ENCODE results near the gene ESRP2. TPM values are rescaled to one million over a fixed set of nuclear protein-coding genes. Genes with fewer than 3 reads are reported as not detected.

Gene ESRP2
- total and polyA plus RNA-seq, 10 donors, result 0.02 to 0.35 (median 0.23) TPM; not detected in 2

DNA sequence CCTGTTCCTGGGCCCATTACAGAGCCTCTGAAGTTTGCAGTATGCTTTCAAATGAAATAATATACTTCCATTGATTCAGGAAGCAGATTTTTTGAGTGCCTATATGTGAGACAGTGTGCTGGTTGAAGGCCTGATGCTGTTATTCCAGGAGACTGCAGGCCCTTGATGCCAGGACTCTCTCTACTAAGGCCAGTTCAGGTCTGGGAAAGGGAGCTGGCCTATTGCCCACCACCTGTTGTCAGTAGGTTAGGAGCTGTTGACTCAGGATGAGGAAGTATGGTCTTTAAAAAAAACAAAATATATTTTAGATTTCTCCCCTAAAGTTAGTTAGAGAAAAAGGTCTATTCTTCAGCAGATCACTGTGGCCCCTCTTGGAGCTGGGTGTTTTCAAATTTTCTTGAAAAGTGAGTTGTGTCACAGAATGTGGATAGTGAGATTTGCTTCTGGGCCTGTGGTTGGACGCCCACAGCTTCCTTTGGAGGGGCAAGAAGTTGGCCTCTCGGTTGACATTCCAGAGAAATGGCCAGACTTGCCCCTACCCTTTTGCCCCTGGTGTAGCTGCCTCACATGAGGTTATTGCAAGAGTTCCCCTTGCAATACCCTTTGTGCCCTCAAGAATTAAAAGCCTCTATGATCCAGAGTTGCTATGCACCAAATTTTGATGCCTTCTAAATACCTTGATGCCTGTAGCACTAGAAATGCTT is 7.9 kb downstream of the ESRP2 start:
- H3K27ac ChIP-seq, result peak overlapping the region in 6 of 8 donors; percentile 30 to 75 (median 36)
- H3K4me3 ChIP-seq, result no peak overlapping the region
- TF ChIP-seq POLR2A (IDR thresholded peaks at IDR 0.05), result no peak
- TF ChIP-seq, protein P1, sequence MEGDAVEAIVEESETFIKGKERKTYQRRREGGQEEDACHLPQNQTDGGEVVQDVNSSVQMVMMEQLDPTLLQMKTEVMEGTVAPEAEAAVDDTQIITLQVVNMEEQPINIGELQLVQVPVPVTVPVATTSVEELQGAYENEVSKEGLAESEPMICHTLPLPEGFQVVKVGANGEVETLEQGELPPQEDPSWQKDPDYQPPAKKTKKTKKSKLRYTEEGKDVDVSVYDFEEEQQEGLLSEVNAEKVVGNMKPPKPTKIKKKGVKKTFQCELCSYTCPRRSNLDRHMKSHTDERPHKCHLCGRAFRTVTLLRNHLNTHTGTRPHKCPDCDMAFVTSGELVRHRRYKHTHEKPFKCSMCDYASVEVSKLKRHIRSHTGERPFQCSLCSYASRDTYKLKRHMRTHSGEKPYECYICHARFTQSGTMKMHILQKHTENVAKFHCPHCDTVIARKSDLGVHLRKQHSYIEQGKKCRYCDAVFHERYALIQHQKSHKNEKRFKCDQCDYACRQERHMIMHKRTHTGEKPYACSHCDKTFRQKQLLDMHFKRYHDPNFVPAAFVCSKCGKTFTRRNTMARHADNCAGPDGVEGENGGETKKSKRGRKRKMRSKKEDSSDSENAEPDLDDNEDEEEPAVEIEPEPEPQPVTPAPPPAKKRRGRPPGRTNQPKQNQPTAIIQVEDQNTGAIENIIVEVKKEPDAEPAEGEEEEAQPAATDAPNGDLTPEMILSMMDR (IDR thresholded peaks at IDR 0.05 in 8 of 11, conservative IDR thresholded peaks at IDR 0.05 in 3 of 11), result no peak
- no peak for TF ChIP-seq POLR2AphosphoS5 (IDR thresholded peaks at IDR 0.05)
- H3K27me3 ChIP-seq (replicated peaks in 1 of 7), result no peaks in the 10 kb centered on the region
- WGBS, 5 donors, result 23 to 66% (median 49%) methylated on average over 2 of the region's 2 CpGs
- intact Hi-C loops (cut with DNase I; ENCODE audit: low total_unique reads), result loop anchor here (10.0 kb wide), 1 partner anchor 133 kb away; no protein-coding TSS in a partner anchor
- H3K4me1 ChIP-seq, result peaks cover 9 to 39% (median 13%) of the 10 kb centered on the region in 6 donors
- H3K36me3 ChIP-seq, result peaks cover 0 to 70% (median 25%) of the 10 kb centered on the region in 6 donors
- no peaks in the 10 kb centered on the region for H3K9me3 ChIP-seq
- DNase-seq, result no peak

DNA sequence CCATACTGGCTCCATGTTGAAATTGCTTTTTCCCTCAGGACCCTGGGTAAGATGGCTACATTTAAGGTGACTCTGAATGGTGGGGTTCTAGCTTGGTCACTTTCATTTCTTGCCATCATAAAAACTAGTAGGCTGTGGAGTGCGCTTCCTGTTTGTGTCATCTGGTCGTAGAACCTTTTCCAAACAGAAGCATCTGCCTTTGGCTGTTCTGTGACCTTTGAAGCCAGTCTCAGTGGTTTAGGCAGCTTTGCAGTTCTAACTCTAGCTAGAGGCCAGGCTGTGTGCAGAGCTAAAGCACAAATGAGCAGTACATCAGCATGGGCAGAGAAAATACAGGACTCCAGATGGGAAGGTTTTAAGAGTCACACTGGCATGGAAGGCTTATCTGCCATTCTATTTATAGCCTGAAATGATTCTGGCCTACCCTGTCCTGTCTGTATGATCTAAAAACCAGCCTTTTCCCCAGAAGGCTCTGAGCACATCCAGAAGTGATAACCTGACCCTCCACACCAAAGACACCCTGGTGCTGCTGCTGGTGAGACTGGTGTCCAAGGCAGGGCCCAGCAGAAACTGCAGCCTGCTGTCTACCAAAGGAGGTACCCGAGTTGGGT is 8.6 kb downstream of the ESRP2 start:
- Histone ChIP-seq H3K9me3 (no peaks in the 10 kb centered on the region), H3K4me1 (peaks cover 9 to 39% (median 13%) of the 10 kb centered on the region in 6 donors), H3K36me3 (peaks cover 0 to 75% (median 25%) of the 10 kb centered on the region in 6 donors), H3K27me3 (replicated peaks in 1 of 7) (no peaks in the 10 kb centered on the region), H3K4me3 (no peak overlapping the region), H3K27ac (peak overlapping the region in 5 of 8 donors; percentile 30 to 75 (median 36))
- intact Hi-C loops (cut with DNase I; ENCODE audit: low total_unique reads), result loop anchor here (10.0 kb wide), 1 partner anchor 132 kb away; no protein-coding TSS in a partner anchor
- no peak for DNase-seq
- 43 to 53% (median 48%) methylated on average over 3 of the region's 3 CpGs for WGBS, 5 donors
- TF ChIP-seq POLR2A (IDR thresholded peaks at IDR 0.05) (no peak), POLR2AphosphoS5 (IDR thresholded peaks at IDR 0.05) (no peak)
- TF ChIP-seq, protein P1 (IDR thresholded peaks at IDR 0.05 in 8 of 11, conservative IDR thresholded peaks at IDR 0.05 in 3 of 11), result no peak

DNA sequence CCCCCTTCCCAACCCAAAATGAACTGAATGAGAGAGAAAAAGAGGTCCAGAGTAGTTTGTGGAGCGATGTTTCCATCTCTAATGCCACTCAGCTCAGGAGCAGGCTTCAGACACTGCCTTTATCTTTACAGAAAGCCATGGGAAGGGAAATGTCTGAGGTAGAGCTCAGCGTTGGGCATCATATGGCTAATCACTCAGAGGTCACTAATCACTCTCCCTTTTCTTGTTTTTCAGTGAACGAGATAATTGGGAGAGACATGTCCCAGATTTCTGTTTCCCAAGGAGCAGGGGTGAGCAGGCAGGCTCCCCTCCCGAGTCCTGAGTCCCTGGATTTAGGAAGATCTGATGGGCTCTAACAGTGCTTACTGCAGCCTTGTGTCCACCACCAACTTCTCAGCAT is 9.8 kb downstream of the ESRP2 start:
- Histone ChIP-seq H3K4me1 (peaks cover 9 to 39% (median 13%) of the 10 kb centered on the region in 6 donors), H3K27ac (peak overlapping the region in 3 of 8 donors; percentile 7 to 57 (median 18)), H3K36me3 (peaks cover 0 to 72% (median 31%) of the 10 kb centered on the region in 6 donors), H3K4me3 (no peak overlapping the region), H3K27me3 (replicated peaks in 1 of 7) (no peaks in the 10 kb centered on the region), H3K9me3 (no peaks in the 10 kb centered on the region)
- no peak for DNase-seq
- 80 to 94% (median 90%) methylated on average over 4 of the region's 4 CpGs for WGBS, 5 donors
- intact Hi-C loops (cut with DNase I; ENCODE audit: low total_unique reads), result loop anchor here (10.0 kb wide), 1 partner anchor 131 kb away; no protein-coding TSS in a partner anchor
- TF ChIP-seq POLR2AphosphoS5 (IDR thresholded peaks at IDR 0.05) (no peak), POLR2A (IDR thresholded peaks at IDR 0.05) (no peak)
- TF ChIP-seq, protein P1 (IDR thresholded peaks at IDR 0.05 in 8 of 11, conservative IDR thresholded peaks at IDR 0.05 in 3 of 11), result no peak

DNA sequence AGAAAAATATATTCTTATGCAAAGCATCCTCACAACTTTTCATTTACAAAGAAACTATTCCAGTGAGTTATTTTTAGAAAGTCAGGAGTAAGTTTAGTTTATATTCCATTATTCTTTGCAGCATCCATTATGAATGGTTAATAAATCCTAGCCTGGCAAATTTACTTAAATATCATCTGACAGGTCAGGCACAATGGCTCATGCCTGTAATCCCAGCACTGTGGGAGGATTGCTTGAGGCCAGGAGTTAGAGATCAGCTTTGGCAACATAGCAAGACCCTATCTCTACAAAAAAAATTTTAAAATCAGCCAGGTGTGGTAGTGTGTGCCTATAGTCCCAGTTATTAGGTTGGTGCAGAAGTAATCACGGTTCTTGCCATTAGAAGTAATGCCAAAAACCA is 12.9 kb downstream of the ESRP2 start:
- Histone ChIP-seq H3K27ac (no peak overlapping the region), H3K4me3 (no peak overlapping the region), H3K9me3 (no peaks in the 10 kb centered on the region), H3K4me1 (peaks cover 8 to 21% (median 11%) of the 10 kb centered on the region in 6 donors), H3K27me3 (replicated peaks in 1 of 7) (no peaks in the 10 kb centered on the region), H3K36me3 (peaks cover 0 to 78% (median 24%) of the 10 kb centered on the region in 6 donors)
- intact Hi-C loops (cut with DNase I; ENCODE audit: low total_unique reads), result loop anchor here (10.0 kb wide), 1 partner anchor 128 kb away; no protein-coding TSS in a partner anchor
- TF ChIP-seq POLR2AphosphoS5 (IDR thresholded peaks at IDR 0.05) (no peak), POLR2A (IDR thresholded peaks at IDR 0.05) (no peak)
- TF ChIP-seq, protein P1 (IDR thresholded peaks at IDR 0.05 in 8 of 11, conservative IDR thresholded peaks at IDR 0.05 in 3 of 11), result no peak
- 90 to 100% (median 93%) methylated on average over 1 of the region's 1 CpG for WGBS, 5 donors
- no peak for DNase-seq

Measured in spleen (tissue), 11 donors.